ENCODE data around the gene ZMYND15.

The ZMYND15 gene

DNA sequence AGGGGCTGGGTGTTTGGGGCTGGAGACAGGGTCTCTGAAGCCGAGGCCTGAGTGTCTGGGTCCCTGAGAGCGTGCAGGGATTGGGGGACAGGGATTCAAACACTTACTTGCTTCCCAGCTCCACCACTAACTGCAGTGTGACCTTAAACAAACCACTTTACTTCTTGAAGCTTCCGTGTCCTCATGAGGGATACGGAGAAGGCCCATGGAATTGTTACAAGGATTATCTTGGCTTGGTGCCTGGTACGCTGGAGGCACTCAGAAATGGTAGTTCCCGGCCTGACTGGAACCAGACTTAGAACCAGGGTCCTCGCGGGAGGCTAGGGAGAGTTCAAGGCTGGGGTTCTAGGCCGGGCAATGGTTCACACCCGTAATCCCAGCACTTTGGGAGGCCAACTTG, 3.0 kb downstream of the ZMYND15 start:
- no peaks in the 10 kb centered on the region for H3K9me3 ChIP-seq (ENCODE audit: control insufficient read depth, low read length)
- no peak overlapping the region for H3K9ac ChIP-seq (ENCODE audit: low read length)
- H2AFZ ChIP-seq (ENCODE audit: low read depth, low read length): no peak overlapping the region
- no peak overlapping the region for H3K23ac ChIP-seq (ENCODE audit: low read length in 2 of 2)
- H3K36me3 ChIP-seq (ENCODE audit: control insufficient read depth in 1 of 2, insufficient read depth in 2 of 2, low read depth in 1 of 2, low read length in 2 of 2): no peaks in the 10 kb centered on the region
- no peak overlapping the region for H3K27ac ChIP-seq (ENCODE audit: low read length, poor library complexity, severe bottlenecking)
- H4K91ac ChIP-seq (ENCODE audit: low read length): no peak overlapping the region
- H2BK15ac ChIP-seq (ENCODE audit: low read depth, poor library complexity, severe bottlenecking): no peak overlapping the region
- no peak overlapping the region for H3K14ac ChIP-seq (ENCODE audit: low read length in 2 of 2)
- no peak overlapping the region for H4K8ac ChIP-seq (ENCODE audit: low read length)
- H3K79me1 ChIP-seq (replicated peaks; ENCODE audit: low read length, poor library complexity, severe bottlenecking): no peaks in the 10 kb centered on the region
- no peak for DNase-seq
- peaks cover 73% of the 10 kb centered on the region in 2 experiments for H3K27me3 ChIP-seq (ENCODE audit: control insufficient read depth in 1 of 2, insufficient read depth in 1 of 2, low read length in 2 of 2)
- no peak overlapping the region for H3K4me3 ChIP-seq (ENCODE audit: insufficient read depth in 1 of 2, low read depth in 1 of 2, low read length in 2 of 2)
- no peak overlapping the region for H2BK12ac ChIP-seq (ENCODE audit: low read length in 2 of 2)
- no peak overlapping the region for H3K18ac ChIP-seq (ENCODE audit: low read depth in 1 of 2, low read length in 2 of 2)
- H3K4me1 ChIP-seq (ENCODE audit: control insufficient read depth, insufficient read depth, low read depth, low read length): peaks cover 23% of the 10 kb centered on the region
- no peak overlapping the region for H3K4ac ChIP-seq (ENCODE audit: low read depth in 1 of 2, low read length in 2 of 2)
- H2BK5ac ChIP-seq (ENCODE audit: low read depth, low read length, poor library complexity, severe bottlenecking): no peak overlapping the region
- no peak overlapping the region for H3K4me2 ChIP-seq (ENCODE audit: low read length, poor library complexity, severe bottlenecking)
- 89% methylated on average over 8 of the region's 10 CpGs for WGBS
- no peak overlapping the region for H2BK120ac ChIP-seq (ENCODE audit: low read depth, low read length)
- no peak overlapping the region for H2AK5ac ChIP-seq (ENCODE audit: low read length, severe bottlenecking)

GRCh38 chr17:4743216-4743615, 3.6 kb downstream of the ZMYND15 start:
- Histone ChIP-seq H3K27me3 (ENCODE audit: control insufficient read depth in 1 of 2, insufficient read depth in 1 of 2, low read length in 2 of 2) (peaks cover 71 to 75% of the 10 kb centered on the region in 2 experiments), H2BK15ac (ENCODE audit: low read depth, poor library complexity, severe bottlenecking) (no peak overlapping the region), H3K9me3 (ENCODE audit: control insufficient read depth, low read length) (no peaks in the 10 kb centered on the region), H4K8ac (ENCODE audit: low read length) (no peak overlapping the region), H3K14ac (ENCODE audit: low read length in 2 of 2) (no peak overlapping the region), H3K79me1 (replicated peaks; ENCODE audit: low read length, poor library complexity, severe bottlenecking) (no peaks in the 10 kb centered on the region), H3K4me1 (ENCODE audit: control insufficient read depth, insufficient read depth, low read depth, low read length) (peaks cover 22% of the 10 kb centered on the region), H3K18ac (ENCODE audit: low read depth in 1 of 2, low read length in 2 of 2) (no peak overlapping the region), H3K23ac (ENCODE audit: low read length in 2 of 2) (no peak overlapping the region), H4K91ac (ENCODE audit: low read length) (no peak overlapping the region), H3K9ac (ENCODE audit: low read length) (no peak overlapping the region), H2BK5ac (ENCODE audit: low read depth, low read length, poor library complexity, severe bottlenecking) (no peak overlapping the region), H3K27ac (ENCODE audit: low read length, poor library complexity, severe bottlenecking) (no peak overlapping the region), H3K4me2 (ENCODE audit: low read length, poor library complexity, severe bottlenecking) (no peak overlapping the region), H2AFZ (ENCODE audit: low read depth, low read length) (no peak overlapping the region), H3K4ac (ENCODE audit: low read depth in 1 of 2, low read length in 2 of 2) (no peak overlapping the region), H3K36me3 (ENCODE audit: control insufficient read depth in 1 of 2, insufficient read depth in 2 of 2, low read depth in 1 of 2, low read length in 2 of 2) (no peaks in the 10 kb centered on the region), H3K4me3 (ENCODE audit: insufficient read depth in 1 of 2, low read depth in 1 of 2, low read length in 2 of 2) (no peak overlapping the region), H2BK120ac (ENCODE audit: low read depth, low read length) (no peak overlapping the region), H2BK12ac (ENCODE audit: low read length in 2 of 2) (no peak overlapping the region), H2AK5ac (ENCODE audit: low read length, severe bottlenecking) (no peak overlapping the region)
- WGBS: 78% methylated on average over 4 of the region's 8 CpGs
- no peak for DNase-seq

DNA sequence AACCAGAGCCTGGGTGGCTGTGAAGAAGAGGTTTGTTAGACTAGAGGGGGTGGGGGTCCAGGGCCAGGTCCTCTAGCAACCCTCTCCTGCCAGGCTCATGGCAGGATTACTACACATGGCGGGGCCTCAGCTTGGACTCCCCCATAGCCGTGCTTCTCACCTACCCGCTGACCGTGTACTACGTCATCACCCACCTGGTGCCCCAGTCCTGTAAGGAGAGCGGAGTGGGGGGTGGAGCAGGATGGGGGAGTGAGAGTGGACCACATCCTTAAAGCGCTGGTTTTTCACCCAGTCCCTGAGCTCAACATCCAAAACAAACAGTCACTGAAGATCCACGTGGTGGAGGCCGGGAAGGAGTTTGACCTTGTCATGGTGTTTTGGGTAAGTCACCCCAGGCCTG, 4.3 kb downstream of the ZMYND15 start:
- Histone ChIP-seq H3K23ac (ENCODE audit: low read length in 2 of 2) (no peak overlapping the region), H2AK5ac (ENCODE audit: low read length, severe bottlenecking) (no peak overlapping the region), H2AFZ (ENCODE audit: low read depth, low read length) (no peak overlapping the region), H3K9me3 (ENCODE audit: control insufficient read depth, low read length) (no peaks in the 10 kb centered on the region), H2BK5ac (ENCODE audit: low read depth, low read length, poor library complexity, severe bottlenecking) (no peak overlapping the region), H3K4me1 (ENCODE audit: control insufficient read depth, insufficient read depth, low read depth, low read length) (peaks cover 15% of the 10 kb centered on the region), H3K36me3 (ENCODE audit: control insufficient read depth in 1 of 2, insufficient read depth in 2 of 2, low read depth in 1 of 2, low read length in 2 of 2) (no peaks in the 10 kb centered on the region), H3K79me1 (replicated peaks; ENCODE audit: low read length, poor library complexity, severe bottlenecking) (no peaks in the 10 kb centered on the region), H4K8ac (ENCODE audit: low read length) (no peak overlapping the region), H3K9ac (ENCODE audit: low read length) (no peak overlapping the region), H3K4me3 (ENCODE audit: insufficient read depth in 1 of 2, low read depth in 1 of 2, low read length in 2 of 2) (no peak overlapping the region), H4K91ac (ENCODE audit: low read length) (no peak overlapping the region), H3K14ac (ENCODE audit: low read length in 2 of 2) (no peak overlapping the region), H2BK15ac (ENCODE audit: low read depth, poor library complexity, severe bottlenecking) (no peak overlapping the region), H2BK120ac (ENCODE audit: low read depth, low read length) (no peak overlapping the region), H2BK12ac (ENCODE audit: low read length in 2 of 2) (no peak overlapping the region), H3K27ac (ENCODE audit: low read length, poor library complexity, severe bottlenecking) (no peak overlapping the region), H3K18ac (ENCODE audit: low read depth in 1 of 2, low read length in 2 of 2) (no peak overlapping the region), H3K4me2 (ENCODE audit: low read length, poor library complexity, severe bottlenecking) (no peak overlapping the region), H3K4ac (ENCODE audit: low read depth in 1 of 2, low read length in 2 of 2) (no peak overlapping the region), H3K27me3 (ENCODE audit: control insufficient read depth in 1 of 2, insufficient read depth in 1 of 2, low read length in 2 of 2) (peaks cover 69 to 75% of the 10 kb centered on the region in 2 experiments)
- DNase-seq: no peak
- WGBS: 93% methylated on average over 9 of the region's 9 CpGs

DNA sequence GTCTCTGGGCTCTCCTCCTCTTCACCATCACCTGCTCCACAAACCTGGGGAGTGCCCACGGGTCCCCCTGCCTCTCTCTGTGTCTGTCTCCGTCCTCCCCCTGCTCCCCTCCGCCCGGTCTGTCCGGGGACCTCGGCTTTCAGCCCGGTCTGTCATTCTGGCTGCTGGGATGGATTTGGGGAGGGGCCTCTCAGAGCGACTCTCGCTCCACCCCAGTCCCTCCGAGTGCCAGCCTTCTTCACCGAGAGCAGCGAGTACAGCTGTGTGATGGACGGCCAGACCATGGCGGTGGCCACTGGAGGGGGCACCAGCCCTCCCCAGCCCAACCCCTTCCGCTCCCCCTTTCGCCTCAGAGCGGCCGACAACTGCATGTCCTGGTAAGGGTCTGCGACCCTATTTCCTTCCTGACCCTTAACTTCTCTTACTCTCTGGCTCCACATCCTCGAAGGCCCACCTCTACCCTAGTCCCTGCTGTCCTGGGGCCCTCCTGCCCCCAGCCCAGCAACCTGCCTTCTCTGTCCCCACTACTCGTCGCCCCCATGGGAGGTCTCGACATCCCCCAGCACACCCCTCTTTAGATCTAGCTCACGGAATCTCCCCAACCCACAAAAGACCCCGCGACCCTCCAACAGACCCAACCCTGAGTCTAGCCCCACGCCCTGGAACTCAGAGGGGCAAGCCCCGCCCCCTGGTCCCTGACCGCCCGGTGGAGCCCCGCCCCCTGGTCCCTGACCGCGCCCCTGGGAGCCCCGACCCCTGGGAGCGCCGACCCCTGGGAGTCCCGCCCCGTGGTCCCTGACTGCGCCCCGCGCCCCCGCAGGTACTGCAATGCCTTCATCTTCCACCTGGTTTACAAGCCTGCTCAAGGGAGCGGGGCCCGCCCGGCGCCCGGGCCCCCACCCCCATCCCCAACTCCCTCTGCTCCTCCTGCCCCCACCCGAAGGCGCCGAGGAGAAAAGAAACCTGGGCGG, 5.7 kb downstream of the ZMYND15 start:
- no peak overlapping the region for H2AFZ ChIP-seq (ENCODE audit: low read depth, low read length)
- no peak overlapping the region for H3K23ac ChIP-seq (ENCODE audit: low read length in 2 of 2)
- H3K4me2 ChIP-seq (ENCODE audit: low read length, poor library complexity, severe bottlenecking): no peak overlapping the region
- no peak overlapping the region for H4K91ac ChIP-seq (ENCODE audit: low read length)
- no peak overlapping the region for H4K8ac ChIP-seq (ENCODE audit: low read length)
- no peak overlapping the region for H2BK15ac ChIP-seq (ENCODE audit: low read depth, poor library complexity, severe bottlenecking)
- H3K4ac ChIP-seq (ENCODE audit: low read depth in 1 of 2, low read length in 2 of 2): no peak overlapping the region
- no peak overlapping the region for H3K14ac ChIP-seq (ENCODE audit: low read length in 2 of 2)
- H3K9ac ChIP-seq (ENCODE audit: low read length): no peak overlapping the region
- H3K79me1 ChIP-seq (replicated peaks; ENCODE audit: low read length, poor library complexity, severe bottlenecking): no peaks in the 10 kb centered on the region
- H3K4me3 ChIP-seq (ENCODE audit: insufficient read depth in 1 of 2, low read depth in 1 of 2, low read length in 2 of 2): no peak overlapping the region
- no peaks in the 10 kb centered on the region for H3K36me3 ChIP-seq (ENCODE audit: control insufficient read depth in 1 of 2, insufficient read depth in 2 of 2, low read depth in 1 of 2, low read length in 2 of 2)
- no peak overlapping the region for H2BK12ac ChIP-seq (ENCODE audit: low read length in 2 of 2)
- no peak overlapping the region for H2AK5ac ChIP-seq (ENCODE audit: low read length, severe bottlenecking)
- H2BK120ac ChIP-seq (ENCODE audit: low read depth, low read length): no peak overlapping the region
- H3K9me3 ChIP-seq (ENCODE audit: control insufficient read depth, low read length): no peaks in the 10 kb centered on the region
- H2BK5ac ChIP-seq (ENCODE audit: low read depth, low read length, poor library complexity, severe bottlenecking): no peak overlapping the region
- H3K27me3 ChIP-seq (ENCODE audit: control insufficient read depth in 1 of 2, insufficient read depth in 1 of 2, low read length in 2 of 2): peaks cover 64 to 75% of the 10 kb centered on the region in 2 experiments
- no peak for DNase-seq
- peaks cover 7% of the 10 kb centered on the region for H3K4me1 ChIP-seq (ENCODE audit: control insufficient read depth, insufficient read depth, low read depth, low read length)
- no peak overlapping the region for H3K27ac ChIP-seq (ENCODE audit: low read length, poor library complexity, severe bottlenecking)
- H3K18ac ChIP-seq (ENCODE audit: low read depth in 1 of 2, low read length in 2 of 2): no peak overlapping the region
- WGBS: 10% methylated on average over 45 of the region's 51 CpGs
